H1 (cell line): ENCODE results near the gene RIN2. TPM values are rescaled to one million over a fixed set of nuclear protein-coding genes. Genes with fewer than 3 reads are reported as not detected.

ENCODE experiments used
- CTCF ChIA-PET: fragments of 300-600 bp; sonication (Branson Sonifier 250); formaldehyde crosslinking; loops from one replicate; lab custom pipeline; 2021; ENCODE audit not compliant: partially characterized antibody; lab: Charles Lee
- POLR2A ChIA-PET: fragments of 300-600 bp; sonication (Branson Sonifier 250); formaldehyde crosslinking; loops from one replicate; lab custom pipeline; 2021; ENCODE audit warnings: inconsistent platforms; ENCODE audit not compliant: partially characterized antibody; lab: Charles Lee
- DNase-seq, 2 experiments: peaks; one replicate each; pipeline versions ENCODE4 v3.0.0 to v3.0.0-alpha.2; 2010 to 2022; ENCODE audit warnings: low spot score in 2 of 2, low read depth in 1 of 2, mixed read lengths in 1 of 2
- FAIRE-seq: peaks from 2 replicates; lab custom pipeline; 2011; peaks lifted over from hg19 to GRCh38; lab: Jason Lieb, UNC
- H2AFZ ChIP-seq: 2 replicates; pipeline ENCODE4 v1.8.1; 2012; ENCODE audit warnings: low read length, inconsistent platforms
- H2AK5ac ChIP-seq: 2 replicates; pipeline ENCODE4 v1.6.1; 2013; ENCODE audit warnings: low read depth, low read length
- H2BK120ac ChIP-seq: replicated peaks from 2 replicates; pipeline ENCODE3; 2013; ENCODE audit warnings: low read depth, low read length, inconsistent platforms
- H2BK12ac ChIP-seq: 2 replicates; pipeline ENCODE4 v1.6.1; 2013; ENCODE audit warnings: low read depth, low read length
- H2BK15ac ChIP-seq: 2 replicates; pipeline ENCODE4 v1.6.1; 2013; ENCODE audit warnings: low read length
- H2BK20ac ChIP-seq: 2 replicates; pipeline ENCODE4 v1.6.1; 2013; ENCODE audit warnings: low read length
- H2BK5ac ChIP-seq: 2 replicates; pipeline ENCODE4 v1.6.1; 2013; ENCODE audit warnings: low read depth, low read length
- H3K14ac ChIP-seq: 2 replicates; pipeline ENCODE4 v1.6.1; 2013; ENCODE audit warnings: inconsistent platforms; ENCODE audit not compliant: insufficient read length
- H3K18ac ChIP-seq: 2 replicates; pipeline ENCODE4 v1.6.1; 2013; ENCODE audit warnings: low read length; ENCODE audit errors: extremely low read depth
- H3K23ac ChIP-seq: 2 replicates; pipeline ENCODE4 v1.6.1; 2013; ENCODE audit warnings: inconsistent platforms; ENCODE audit not compliant: insufficient read length
- H3K23me2 ChIP-seq: 2 replicates; pipeline ENCODE4 v1.6.1; 2013; ENCODE audit warnings: low read depth, low read length
- H3K27ac ChIP-seq: 2 replicates; pipeline ENCODE4 v1.6.1; 2011; ENCODE audit warnings: low read depth, low read length, inconsistent platforms
- H3K27me3 ChIP-seq, 4 experiments: replicated peaks in 1 of 4; 1 replicate in 1 of 4; 2 replicates in 3 of 4; pipeline versions ENCODE4 v1.6.1 to v1.8.1; 2011 to 2013; ENCODE audit warnings: low read length in 3 of 4, mild to moderate bottlenecking in 3 of 4, inconsistent platforms in 2 of 4, mixed read lengths in 2 of 4, moderate library complexity in 1 of 4; ENCODE audit not compliant: control insufficient read depth in 3 of 4, insufficient read depth in 3 of 4; ENCODE audit errors: extremely low read depth in 1 of 4
- H3K36me3 ChIP-seq, 4 experiments: 2 replicates each; pipeline versions ENCODE4 v1.6.1 to v1.8.1; 2011 to 2013; ENCODE audit warnings: mild to moderate bottlenecking in 4 of 4, low read length in 3 of 4, moderate library complexity in 2 of 4, control low read depth in 1 of 4, inconsistent platforms in 1 of 4; ENCODE audit not compliant: insufficient read depth in 4 of 4, control insufficient read depth in 2 of 4
- H3K4ac ChIP-seq: replicated peaks from 2 replicates; pipeline ENCODE3; 2013; ENCODE audit warnings: low read length, low read depth, mixed read lengths, inconsistent platforms; ENCODE audit not compliant: insufficient read length
- H3K4me1 ChIP-seq, 4 experiments: replicated peaks in 1 of 4; 1 replicate in 1 of 4; 2 replicates in 3 of 4; pipeline versions ENCODE4 v1.6.1 to v1.8.1; 2011 to 2013; ENCODE audit warnings: low read length in 3 of 4, inconsistent platforms in 2 of 4, mixed read lengths in 1 of 4; ENCODE audit not compliant: insufficient read depth in 4 of 4, control insufficient read depth in 3 of 4
- H3K4me2 ChIP-seq, 2 experiments: 2 replicates each; pipeline versions ENCODE4 v1.6.1 to v1.8.1; 2011 to 2013; ENCODE audit warnings: low read depth in 2 of 2, low read length in 2 of 2, control low read depth in 1 of 2, inconsistent platforms in 1 of 2, mild to moderate bottlenecking in 1 of 2; ENCODE audit not compliant: insufficient read depth in 1 of 2
- H3K4me3 ChIP-seq, 4 experiments: fragments of 200-600, 300-600 bp in 1 of 4; sonication (generic), shearing (Covaris generic), sonication (Bioruptor Twin) in 1 of 4; 2 replicates each; pipeline versions ENCODE4 v1.5.1 to v1.8.1; 2011 to 2016; ENCODE audit warnings: low read length in 4 of 4, low read depth in 3 of 4, control low read depth in 2 of 4, inconsistent platforms in 2 of 4, mild to moderate bottlenecking in 2 of 4, mixed read lengths in 1 of 4, moderate library complexity in 1 of 4; ENCODE audit not compliant: insufficient read depth in 2 of 4; ENCODE audit errors: extremely low read depth in 1 of 4
- H3K56ac ChIP-seq: replicated peaks from 2 replicates; pipeline ENCODE3; 2013; ENCODE audit warnings: low read depth, mild to moderate bottlenecking, mixed read lengths, low read length, inconsistent platforms; ENCODE audit not compliant: insufficient read length
- H3K79me1 ChIP-seq: 2 replicates; pipeline ENCODE4 v1.6.1; 2013; ENCODE audit warnings: low read depth, low read length, control low read depth
- H3K79me2 ChIP-seq, 2 experiments: 2 replicates each; pipeline versions ENCODE4 v1.6.1 to v1.8.1; 2012 to 2013; ENCODE audit warnings: low read length in 2 of 2, mild to moderate bottlenecking in 2 of 2, inconsistent platforms in 1 of 2; ENCODE audit not compliant: insufficient read depth in 2 of 2, control insufficient read depth in 1 of 2
- H3K9ac ChIP-seq, 4 experiments: replicated peaks in 1 of 4; 1 replicate in 1 of 4; 2 replicates in 3 of 4; pipeline versions ENCODE4 v1.6.1 to v1.8.1; 2011 to 2013; ENCODE audit warnings: low read depth in 3 of 4, low read length in 3 of 4, control low read depth in 2 of 4, mild to moderate bottlenecking in 2 of 4, moderate library complexity in 2 of 4, inconsistent platforms in 1 of 4; ENCODE audit errors: extremely low read depth in 1 of 4
- H3K9me3 ChIP-seq, 2 experiments: 2 replicates each; pipeline versions ENCODE4 v1.6.1 to v1.8.1; 2012 to 2013; ENCODE audit warnings: mild to moderate bottlenecking in 2 of 2, moderate library complexity in 2 of 2, control low read depth in 1 of 2, inconsistent platforms in 1 of 2, low read depth in 1 of 2, low read length in 1 of 2, mixed read lengths in 1 of 2; ENCODE audit not compliant: insufficient read depth in 2 of 2
- H4K20me1 ChIP-seq, 2 experiments: replicated peaks in 1 of 2; 2 replicates each; pipeline versions ENCODE3 to v1.8.1; 2011 to 2013; ENCODE audit warnings: inconsistent platforms in 2 of 2, low read length in 2 of 2, mild to moderate bottlenecking in 1 of 2; ENCODE audit not compliant: insufficient read depth in 2 of 2, control insufficient read depth in 1 of 2
- H4K5ac ChIP-seq: 2 replicates; pipeline ENCODE4 v1.6.1; 2013; ENCODE audit warnings: low read length, low read depth, mixed read lengths, inconsistent platforms; ENCODE audit not compliant: insufficient read length
- H4K8ac ChIP-seq: 2 replicates; pipeline ENCODE4 v1.8.0; 2013; ENCODE audit warnings: mild to moderate bottlenecking, moderate library complexity, low read length, inconsistent platforms; ENCODE audit not compliant: insufficient read depth; ENCODE audit errors: extremely low read depth
- H4K91ac ChIP-seq: replicated peaks from 2 replicates; pipeline ENCODE3; 2013; ENCODE audit warnings: low read length, mixed read lengths, inconsistent platforms; ENCODE audit not compliant: insufficient read length
- ATF3 ChIP-seq: IDR thresholded peaks from 2 replicates; pipeline ENCODE4 v1.6.1; 2011; ENCODE audit warnings: low read depth, mild to moderate bottlenecking, low read length; ENCODE audit not compliant: insufficient read depth
- CEBPB ChIP-seq: IDR thresholded peaks from 2 replicates; pipeline ENCODE4 v1.6.1; 2012; ENCODE audit warnings: low read depth, low read length
- CHD1 ChIP-seq: IDR thresholded peaks from 2 replicates; pipeline ENCODE4 v1.6.1; 2012; ENCODE audit warnings: low read depth, low read length, improper control_type of control experiment
- POU5F1 ChIP-seq: IDR thresholded peaks from 2 replicates; pipeline ENCODE4 v1.6.1; 2011; ENCODE audit warnings: low read depth, mild to moderate bottlenecking, low read length, moderate library complexity
- SIN3A ChIP-seq, 2 experiments: IDR thresholded peaks in 1 of 2; conservative IDR thresholded peaks in 1 of 2; 2 replicates each; pipeline ENCODE4 v1.6.1; 2011 to 2012; ENCODE audit warnings: low read length in 2 of 2, improper control_type of control experiment in 1 of 2, low read depth in 1 of 2, mild to moderate bottlenecking in 1 of 2
- SRF ChIP-seq: IDR thresholded peaks from 2 replicates; pipeline ENCODE4 v1.6.1; 2011; ENCODE audit warnings: mild to moderate bottlenecking, low read depth, low read length, moderate library complexity
- TEAD4 ChIP-seq: IDR thresholded peaks from 2 replicates; pipeline ENCODE4 v1.6.1; 2012; ENCODE audit warnings: low read depth, low read length, inconsistent platforms, mixed read lengths
- WGBS, 2 experiments: shearing (Covaris generic) in 1 of 2; methylation state at CpG; one replicate each; pipeline versions ENCODE4 v1.1.6 to v1.1.7; 2013 to 2015; ENCODE audit warnings: low lambda C conversion rate in 2 of 2, mixed read lengths in 2 of 2, inconsistent platforms in 1 of 2, low coverage in 1 of 2, missing lambda C conversion rate in 1 of 2; ENCODE audit not compliant: insufficient replicate concordance in 2 of 2, insufficient coverage in 1 of 2, insufficient read length in 1 of 2; ENCODE audit errors: extremely low coverage in 1 of 2, missing lambda C conversion rate in 1 of 2; 5-methylcytosine and 5-hydroxymethylcytosine counted together
- polyA plus RNA-seq, 7 experiments: library from polyadenylated mRNA; depleted of rRNA in 3 of 7; stranded (reverse) in 5 of 7; unstranded in 2 of 7; fragments of >200 nt in 5 of 7; fragments of 200-250 nt in 2 of 7; gene quantifications; 1 replicate in 5 of 7; 2 replicates in 1 of 7; 4 replicates in 1 of 7; pipeline versions ENCODE4 v1.2.1 to v1.2.3, GENCODE V29; 2011 to 2013; ENCODE audit warnings: missing spikeins in 2 of 7, mixed read lengths in 2 of 7
- total RNA-seq: library from RNA; stranded (reverse); fragmentation: NEBNext Ultra II Directional; extraction: Animal tissue kit (Norgen Biotek cat#: 25700); gene quantifications from 2 replicates; pipeline ENCODE4 v1.2.1, GENCODE V29; 2021

RIN2 gene
- total and polyA plus RNA-seq, 2 of the 8 experiments (the other 6 are each of a cell fraction or from before 2014, with no cell fraction given) = 0.20 to 1.3 TPM

- Histone ChIP-seq H3K23me2 (peaks cover 3% of the 10 kb centered on the region; the same call in 1 of the 2 replicates), H4K91ac (no peak overlapping the region), H4K5ac (no peak overlapping the region), H3K56ac (no peak overlapping the region), H2AFZ (no peak overlapping the region), H3K27ac (no peak overlapping the region), H4K20me1 (no peaks in the 10 kb centered on the region), H2BK120ac (no peak overlapping the region), H3K18ac (no peak overlapping the region), H3K4me2 (no peak overlapping the region), H3K27me3 (no peaks in the 10 kb centered on the region), H3K79me1 (no peaks in the 10 kb centered on the region), H3K23ac (no peak overlapping the region), H2BK15ac (no peak overlapping the region), H3K79me2 (no peaks in the 10 kb centered on the region), H2BK5ac (no peak overlapping the region), H2BK20ac (no peak overlapping the region), H3K4me3 (no peak overlapping the region), H4K8ac (no peak overlapping the region), H3K9ac (no peak overlapping the region), H2BK12ac (no peak overlapping the region), H3K9me3 (peaks cover 0 to 17% of the 10 kb centered on the region in 2 experiments; a peak in 2 of 4 replicates), H3K4me1 (no peaks in the 10 kb centered on the region), H3K4ac (no peak overlapping the region), H3K36me3 (no peaks in the 10 kb centered on the region; a peak in 1 of 8 replicates), H2AK5ac (no peak overlapping the region), H3K14ac (no peak overlapping the region)
- WGBS, 2 experiments = 96% methylated on average over 9 of the region's 18 CpGs; no CpG with 5 or more reads in 1 of the 2 experiments
- ChIA-PET POLR2A (no interaction called here), CTCF (interaction anchor here (0.6 to 1.3 kb wide), 4 partner anchors 58 to 261 kb away, joined by 3 read pairs; no protein-coding TSS in a partner anchor)
- TF ChIP-seq CEBPB = no peak
- TF ChIP-seq CHD1 = no peak
- TF ChIP-seq ATF3 = no peak
- no peak for TF ChIP-seq SIN3A (conservative IDR thresholded peaks at IDR 0.05 in 1 of 2, IDR thresholded peaks at IDR 0.05 in 1 of 2; ENCODE audit: low read depth in 1 of 2, low read length in 2 of 2)
- no peak for TF ChIP-seq POU5F1
- no peak for TF ChIP-seq SRF
- TF ChIP-seq TEAD4 = no peak
- FAIRE-seq (no peak), DNase-seq (no peak)
Measured at GRCh38 chr20:19720991-19721390, 37.1 kb upstream of the RIN2 start.
